Activated CD8-positive, alpha-beta T cell treated with anti-CD3 and anti-CD28 coated beads, Interleukin-2, amount 10 ng/mL, durations not matched to agents 7 days and 5 days (primary cell): Measurements from ENCODE around the gene MRGPRD. TPM values are rescaled to one million over a fixed set of nuclear protein-coding genes. Genes with fewer than 3 reads are reported as not detected.
A peak's percentile ranks its signal among the peaks of the same experiment; 100 is the strongest.

Experiments
- ATAC-seq: fragments of 150-1000 bp; cut with Tn5 transposase; one replicate; pipeline ENCODE4 v1.10.0; 2021; ENCODE audit warnings: moderate library complexity
- CTCF ChIA-PET: fragments of 350-600 bp; sonication (Branson Sonifier 250); formaldehyde crosslinking; loops from one replicate; lab custom pipeline; 2021; ENCODE audit warnings: antibody characterized with exemption; lab: Charles Lee
- POLR2A ChIA-PET: fragments of 350-600 bp; sonication (Branson Sonifier 250); formaldehyde crosslinking; loops from one replicate; lab custom pipeline; 2021; ENCODE audit warnings: antibody characterized with exemption; lab: Charles Lee
- DNase-seq: peaks from one replicate; pipeline ENCODE4 v3.0.0-alpha.2; 2020
- H3K27ac Mint-ChIP-seq: one replicate; pipeline ENCODE4 v1.8.0; 2021; ENCODE audit warnings: mild to moderate bottlenecking, mixed read lengths
- H3K27me3 Mint-ChIP-seq: one replicate; pipeline ENCODE4 v1.8.0; 2021; ENCODE audit warnings: low read depth, mixed read lengths
- H3K36me3 Mint-ChIP-seq: one replicate; pipeline ENCODE4 v1.8.0; 2021; ENCODE audit warnings: low read depth, mixed read lengths
- H3K4me1 Mint-ChIP-seq: one replicate; pipeline ENCODE4 v1.8.0; 2021; ENCODE audit warnings: low read depth, mixed read lengths
- H3K4me3 Mint-ChIP-seq: one replicate; pipeline ENCODE4 v1.8.0; 2021; ENCODE audit warnings: mild to moderate bottlenecking, mixed read lengths
- H3K9me3 Mint-ChIP-seq: one replicate; pipeline ENCODE4 v1.8.0; 2022; ENCODE audit warnings: mixed read lengths; ENCODE audit not compliant: insufficient read depth
- total RNA-seq, 2 experiments: library from RNA; stranded (reverse); gene quantifications; one replicate each; pipeline ENCODE4 v1.2.3, GENCODE V29; 2021

Gene MRGPRD
- total RNA-seq, 2 experiments from 2014 or later = not detected

- DNase-seq (no peak), ATAC-seq (no peak)
- H3K4me1 Mint-ChIP-seq = peaks cover 16% of the 10 kb centered on the region
- ChIA-PET CTCF (no interaction called here), POLR2A (no interaction called here)
- H3K36me3 Mint-ChIP-seq = peaks cover 2% of the 10 kb centered on the region
- H3K27me3 Mint-ChIP-seq = peaks cover 2% of the 10 kb centered on the region
- H3K27ac Mint-ChIP-seq = no peak overlapping the region
- H3K9me3 Mint-ChIP-seq = no peaks in the 10 kb centered on the region
- H3K4me3 Mint-ChIP-seq = no peak overlapping the region
These were observed 21.1 kb downstream of the MRGPRD start for GRCh38 chr11:68959465-68960293.

DNA sequence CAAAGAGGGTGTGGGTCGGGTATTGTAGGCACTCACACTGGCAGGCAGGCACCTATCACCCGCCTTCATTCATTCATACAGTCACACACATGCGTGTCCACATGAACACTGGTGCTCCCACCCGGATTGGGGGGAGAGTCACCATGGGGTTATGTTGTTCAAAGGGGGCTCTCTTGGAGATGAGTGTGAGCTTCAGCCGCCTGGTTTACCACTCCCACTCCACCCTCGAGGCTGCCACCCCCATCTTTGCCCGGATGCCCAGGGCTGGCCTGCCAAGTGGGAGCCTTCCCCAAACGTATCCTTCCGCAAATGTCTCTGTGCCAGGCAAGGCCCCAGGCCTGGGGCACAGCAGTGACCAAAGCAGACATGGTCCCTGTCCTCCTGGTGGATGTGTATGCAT lies 22.6 kb downstream of the MRGPRD start:
- peaks cover 12% of the 10 kb centered on the region for H3K4me1 Mint-ChIP-seq
- ChIA-PET CTCF (no interaction called here), POLR2A (no interaction called here)
- H3K36me3 Mint-ChIP-seq = peaks cover 2% of the 10 kb centered on the region
- ATAC-seq = no peak
- peaks cover 2% of the 10 kb centered on the region for H3K27me3 Mint-ChIP-seq
- no peak overlapping the region for H3K4me3 Mint-ChIP-seq
- no peak for DNase-seq
- no peaks in the 10 kb centered on the region for H3K9me3 Mint-ChIP-seq
- no peak overlapping the region for H3K27ac Mint-ChIP-seq

DNA sequence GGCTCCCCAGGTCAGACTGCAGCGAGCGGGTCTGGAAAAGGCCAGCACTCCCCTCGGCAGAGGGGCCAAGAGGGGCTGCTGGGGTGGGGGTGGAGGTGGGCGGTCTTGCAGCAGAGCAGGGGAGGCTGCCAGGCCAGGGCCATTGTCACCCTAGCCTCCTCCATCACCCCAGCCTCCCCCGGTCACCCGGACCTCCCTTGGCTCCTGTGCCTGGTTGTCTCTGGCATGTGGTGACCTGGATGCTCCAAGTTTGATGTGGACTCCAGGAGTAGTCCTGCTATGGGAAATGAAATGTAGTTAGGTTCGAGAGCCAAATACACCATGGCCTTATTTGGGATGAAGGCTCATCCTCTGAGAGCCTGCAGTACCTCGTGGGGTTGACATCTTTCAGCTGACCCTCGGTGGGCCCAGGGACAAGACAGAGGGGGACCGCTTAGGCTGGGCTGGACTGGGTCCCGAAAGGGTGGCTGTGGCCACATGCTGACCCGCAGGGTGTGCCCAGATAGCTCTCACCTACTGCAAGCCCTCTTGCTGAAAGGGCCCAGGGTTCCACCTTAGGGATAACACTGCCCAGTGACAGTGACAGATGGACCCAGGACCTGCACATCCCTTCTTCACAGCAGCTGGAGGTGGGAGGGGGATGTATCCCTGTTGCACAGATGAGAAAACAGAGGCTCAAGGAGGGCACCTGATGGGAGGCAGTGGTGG lies 24.1 kb downstream of the MRGPRD start:
- Mint-ChIP-seq H3K36me3 (no peaks in the 10 kb centered on the region), H3K27me3 (peaks cover 2% of the 10 kb centered on the region), H3K4me3 (no peak overlapping the region), H3K27ac (no peak overlapping the region), H3K4me1 (peaks cover 4% of the 10 kb centered on the region), H3K9me3 (no peaks in the 10 kb centered on the region)
- no peak for DNase-seq
- no peak for ATAC-seq
- CTCF ChIA-PET = interaction anchor here (1.5 kb wide), 1 partner anchor 13 kb away, joined by 4 read pairs; no protein-coding TSS in a partner anchor
- POLR2A ChIA-PET = no interaction called here

- H3K36me3 Mint-ChIP-seq = no peaks in the 10 kb centered on the region
- ChIA-PET POLR2A (no interaction called here), CTCF (interaction anchor here (1.5 kb wide), 1 partner anchor 14 kb away, joined by 4 read pairs; no protein-coding TSS in a partner anchor)
- no peak overlapping the region for H3K27ac Mint-ChIP-seq
- no peaks in the 10 kb centered on the region for H3K9me3 Mint-ChIP-seq
- peaks cover 2% of the 10 kb centered on the region for H3K27me3 Mint-ChIP-seq
- peaks cover 4% of the 10 kb centered on the region for H3K4me1 Mint-ChIP-seq
- no peak overlapping the region for H3K4me3 Mint-ChIP-seq
- DNase-seq = peak; percentile 34
- ATAC-seq = peak; percentile 54
These were observed 24.6 kb downstream of the MRGPRD start for GRCh38 chr11:68956142-68956541.

DNA sequence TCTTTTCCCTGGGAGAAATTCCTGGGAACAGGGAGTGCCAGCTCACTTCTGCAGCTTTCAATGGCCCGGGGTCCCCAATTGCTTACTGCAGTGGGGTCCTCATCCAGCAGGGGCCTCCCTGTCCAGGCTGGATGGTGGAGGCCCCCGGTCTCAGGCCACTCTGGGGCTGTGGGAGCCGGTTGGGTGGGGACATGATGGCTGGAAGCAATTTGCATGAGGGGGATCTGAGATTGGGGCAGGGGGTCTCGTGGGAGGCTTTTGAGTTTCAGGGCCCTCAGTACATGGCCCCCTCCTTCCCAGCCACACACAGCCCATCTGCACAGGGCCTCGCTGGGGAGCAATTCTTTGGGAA lies 25.2 kb downstream of the MRGPRD start:
- Mint-ChIP-seq H3K4me3 (no peak overlapping the region), H3K27me3 (peaks cover 2% of the 10 kb centered on the region), H3K27ac (no peak overlapping the region), H3K4me1 (peaks cover 4% of the 10 kb centered on the region), H3K36me3 (no peaks in the 10 kb centered on the region), H3K9me3 (no peaks in the 10 kb centered on the region)
- POLR2A ChIA-PET = no interaction called here
- no peak for DNase-seq
- ATAC-seq = no peak
- CTCF ChIA-PET = interaction anchor here (1.5 kb wide), 1 partner anchor 14 kb away, joined by 4 read pairs; no protein-coding TSS in a partner anchor

DNA sequence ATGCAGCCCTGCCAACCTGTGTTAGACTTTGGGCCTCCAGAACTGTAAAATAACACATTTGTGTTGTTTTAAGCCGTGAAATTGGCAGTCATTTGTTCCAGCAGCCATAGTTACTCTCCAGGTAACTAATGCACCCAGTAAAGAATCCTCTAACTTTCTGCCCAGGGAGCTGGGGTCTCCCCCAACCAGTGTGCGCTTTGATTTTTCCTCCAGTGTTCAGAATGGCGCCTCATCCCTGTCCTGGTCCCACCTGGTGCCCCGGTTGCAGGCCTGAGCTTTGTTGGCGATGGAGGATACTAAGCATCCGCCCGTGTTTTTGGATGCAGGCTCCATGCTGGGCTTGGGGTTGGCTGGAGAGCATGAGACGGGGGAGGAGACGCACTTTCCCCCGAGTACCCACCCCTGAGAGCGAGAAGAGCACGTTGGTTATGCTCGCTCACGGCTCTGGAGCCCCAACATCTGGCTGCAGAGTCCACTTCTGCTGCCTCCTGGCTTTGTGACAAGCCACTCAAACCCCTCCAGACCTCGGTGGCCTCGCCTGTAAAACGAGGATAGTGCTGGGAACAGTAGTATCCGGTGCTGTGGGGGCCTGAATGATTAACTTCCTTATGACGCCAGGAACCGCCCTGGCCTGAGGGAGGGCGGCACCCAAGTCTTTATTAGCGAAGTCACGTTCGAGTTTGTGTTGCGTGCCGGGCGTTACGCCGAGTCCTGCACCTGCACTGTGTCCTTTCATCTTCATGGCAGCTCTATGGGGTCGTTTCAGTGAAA lies 25.8 kb downstream of the MRGPRD start:
- CTCF ChIA-PET = no interaction called here
- Mint-ChIP-seq H3K4me1 (peaks cover 4% of the 10 kb centered on the region), H3K27me3 (peaks cover 2% of the 10 kb centered on the region), H3K27ac (no peak overlapping the region), H3K36me3 (no peaks in the 10 kb centered on the region), H3K4me3 (no peak overlapping the region), H3K9me3 (no peaks in the 10 kb centered on the region)
- no peak for DNase-seq
- POLR2A ChIA-PET = no interaction called here
- no peak for ATAC-seq

DNA sequence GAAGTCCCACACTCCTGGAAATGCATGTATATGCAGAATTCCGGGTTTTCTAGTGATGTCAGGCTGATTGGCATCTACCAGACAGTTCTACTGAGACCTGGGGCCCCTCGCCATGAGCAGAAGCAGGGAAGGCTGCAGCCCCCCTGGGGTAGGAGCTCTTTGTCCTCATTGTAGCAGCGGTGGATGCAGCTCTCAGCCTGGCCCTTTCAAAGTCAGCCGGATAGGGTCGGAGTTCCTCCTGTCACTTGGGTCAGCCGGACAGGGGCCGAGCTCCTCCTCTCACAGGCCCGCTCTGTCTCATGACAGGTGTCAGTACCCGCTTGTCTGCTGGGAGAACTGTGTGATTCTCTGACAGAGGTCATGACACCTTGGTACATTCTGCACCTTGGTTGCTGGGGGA lies 30.0 kb downstream of the MRGPRD start:
- CTCF ChIA-PET = no interaction called here
- no peak overlapping the region for H3K4me3 Mint-ChIP-seq

DNA sequence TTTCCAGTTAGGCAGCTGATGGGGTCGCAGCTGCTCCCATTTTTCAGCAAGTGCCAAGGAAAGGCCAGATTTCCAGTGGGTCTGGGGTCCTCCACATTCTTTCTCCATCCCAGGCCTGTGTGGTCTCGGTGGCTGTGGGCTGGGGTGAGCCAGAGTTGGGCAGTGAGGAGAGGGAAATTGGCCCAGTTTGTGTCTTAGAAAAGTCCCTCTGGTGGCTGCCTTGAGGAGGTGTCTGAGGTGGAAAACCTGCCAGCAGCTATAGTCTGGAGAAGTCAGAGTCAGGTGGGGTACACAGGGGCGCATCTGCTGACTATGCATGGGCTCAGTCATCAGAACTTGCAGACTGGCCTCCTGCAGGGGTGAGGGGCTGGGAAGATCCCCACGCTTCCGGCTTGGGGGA lies 30.5 kb downstream of the MRGPRD start:
- no peak overlapping the region for H3K27ac Mint-ChIP-seq
- peaks cover under 1% of the 10 kb centered on the region for H3K27me3 Mint-ChIP-seq
- DNase-seq (peak; percentile 26), ATAC-seq (peak; percentile 64)
- H3K36me3 Mint-ChIP-seq = no peaks in the 10 kb centered on the region
- peaks cover 6% of the 10 kb centered on the region for H3K4me1 Mint-ChIP-seq
- H3K4me3 Mint-ChIP-seq = no peak overlapping the region
- CTCF ChIA-PET = no interaction called here
- H3K9me3 Mint-ChIP-seq = no peaks in the 10 kb centered on the region
- POLR2A ChIA-PET = no interaction called here

More for the DNA sequence above, 30.0 kb downstream of the MRGPRD start:
- no peak overlapping the region for H3K27ac Mint-ChIP-seq
- DNase-seq (no peak), ATAC-seq (no peak)
- H3K36me3 Mint-ChIP-seq = no peaks in the 10 kb centered on the region
- POLR2A ChIA-PET = no interaction called here
- peaks cover 9% of the 10 kb centered on the region for H3K4me1 Mint-ChIP-seq
- peaks cover 2% of the 10 kb centered on the region for H3K27me3 Mint-ChIP-seq
- H3K9me3 Mint-ChIP-seq = no peaks in the 10 kb centered on the region

DNA sequence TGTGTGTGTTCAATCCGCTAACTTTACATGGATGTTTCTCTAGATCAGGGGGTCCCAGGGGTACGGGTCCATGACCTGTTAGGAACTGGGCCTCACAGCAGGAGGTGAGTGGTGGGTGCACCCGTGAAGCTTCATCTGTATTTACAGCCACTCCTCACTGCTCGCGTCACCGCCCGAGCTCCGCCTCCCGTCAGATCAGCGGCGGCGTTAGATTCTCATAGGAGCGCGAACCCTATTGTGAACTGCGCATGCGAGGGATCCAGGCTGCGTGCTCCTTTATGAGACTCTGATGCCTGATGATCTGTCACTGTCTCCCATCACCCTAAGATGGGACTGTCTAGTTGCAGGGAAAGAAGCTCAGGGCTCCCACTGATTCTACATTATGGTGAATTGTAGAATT lies 31.9 kb downstream of the MRGPRD start:
- Mint-ChIP-seq H3K9me3 (no peaks in the 10 kb centered on the region), H3K4me3 (no peak overlapping the region), H3K4me1 (peaks cover 6% of the 10 kb centered on the region), H3K27ac (no peak overlapping the region), H3K27me3 (no peaks in the 10 kb centered on the region), H3K36me3 (no peaks in the 10 kb centered on the region)
- no peak for ATAC-seq
- no peak for DNase-seq
- POLR2A ChIA-PET = no interaction called here
- CTCF ChIA-PET = no interaction called here

DNA sequence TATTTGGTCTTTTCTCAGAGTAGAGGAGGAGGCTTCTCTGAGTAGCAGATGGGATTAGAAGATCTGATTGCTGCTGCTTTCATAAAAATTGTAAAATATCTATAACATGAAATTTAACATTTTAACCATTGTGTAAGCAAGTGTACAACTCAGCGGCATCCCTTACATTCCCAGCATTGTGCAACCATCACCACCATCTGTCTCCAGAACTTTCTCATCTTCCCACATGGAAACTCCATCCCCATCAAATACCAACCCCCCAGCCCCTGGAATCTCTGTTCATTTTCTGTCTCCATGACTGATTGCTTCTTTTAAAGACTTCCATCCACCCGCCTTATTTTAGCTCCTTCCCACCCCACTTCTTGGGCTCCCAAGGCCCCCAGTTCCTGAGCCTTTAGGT lies 32.3 kb downstream of the MRGPRD start:
- H3K4me3 Mint-ChIP-seq = no peak overlapping the region
- peaks cover 6% of the 10 kb centered on the region for H3K4me1 Mint-ChIP-seq
- CTCF ChIA-PET = no interaction called here
- no peaks in the 10 kb centered on the region for H3K36me3 Mint-ChIP-seq
- H3K27ac Mint-ChIP-seq = no peak overlapping the region
- no peaks in the 10 kb centered on the region for H3K9me3 Mint-ChIP-seq
- no peak for ATAC-seq
- POLR2A ChIA-PET = no interaction called here
- H3K27me3 Mint-ChIP-seq = no peaks in the 10 kb centered on the region
- DNase-seq = no peak

DNA sequence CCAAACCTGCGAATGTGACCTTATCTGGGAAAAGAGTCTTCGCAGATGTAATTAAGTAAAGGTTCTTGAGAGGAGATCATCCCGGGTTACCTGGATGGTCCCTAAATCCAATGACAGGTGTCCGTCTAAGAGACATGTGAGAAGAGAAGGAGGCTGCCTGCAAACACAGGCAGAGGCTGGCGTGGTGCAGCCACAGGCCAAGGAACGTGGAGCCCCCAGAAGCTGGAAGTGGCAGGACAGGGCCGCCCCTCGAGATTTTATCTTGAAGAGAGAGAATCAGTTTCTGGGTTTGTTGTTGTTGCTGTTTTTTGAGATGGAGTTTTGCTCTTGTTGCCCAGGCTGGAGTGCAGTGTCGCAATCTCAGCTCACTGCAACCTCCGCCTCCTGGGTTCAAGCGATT lies 33.6 kb downstream of the MRGPRD start:
- ATAC-seq = no peak
- ChIA-PET CTCF (no interaction called here), POLR2A (no interaction called here)
- Mint-ChIP-seq H3K27me3 (no peaks in the 10 kb centered on the region), H3K9me3 (no peaks in the 10 kb centered on the region), H3K27ac (no peak overlapping the region), H3K4me1 (peaks cover 6% of the 10 kb centered on the region), H3K4me3 (no peak overlapping the region), H3K36me3 (no peaks in the 10 kb centered on the region)
- DNase-seq = no peak
